GM21515 (cell line): ENCODE data around the gene CLK1.

Experiments
- ATAC-seq: cut with Tn5 transposase; IDR thresholded peaks from one replicate; pipeline ENCODE4 v1.9.1; 2021; ENCODE audit not compliant: unreplicated experiment

The CLK1 gene

GRCh38 chr2:200811333-200812121, 52.9 kb downstream of the CLK1 start, which contains the start of gene BZW1:
BZW1 (plus strand) TSS chr2:200811910; CDS start chr2:200813218, 1,308 bp downstream.
- ATAC-seq, result peak; percentile 76

- no peak for ATAC-seq
Measured at GRCh38 chr2:200810998-200811332, 53.5 kb downstream of the CLK1 start.

DNA sequence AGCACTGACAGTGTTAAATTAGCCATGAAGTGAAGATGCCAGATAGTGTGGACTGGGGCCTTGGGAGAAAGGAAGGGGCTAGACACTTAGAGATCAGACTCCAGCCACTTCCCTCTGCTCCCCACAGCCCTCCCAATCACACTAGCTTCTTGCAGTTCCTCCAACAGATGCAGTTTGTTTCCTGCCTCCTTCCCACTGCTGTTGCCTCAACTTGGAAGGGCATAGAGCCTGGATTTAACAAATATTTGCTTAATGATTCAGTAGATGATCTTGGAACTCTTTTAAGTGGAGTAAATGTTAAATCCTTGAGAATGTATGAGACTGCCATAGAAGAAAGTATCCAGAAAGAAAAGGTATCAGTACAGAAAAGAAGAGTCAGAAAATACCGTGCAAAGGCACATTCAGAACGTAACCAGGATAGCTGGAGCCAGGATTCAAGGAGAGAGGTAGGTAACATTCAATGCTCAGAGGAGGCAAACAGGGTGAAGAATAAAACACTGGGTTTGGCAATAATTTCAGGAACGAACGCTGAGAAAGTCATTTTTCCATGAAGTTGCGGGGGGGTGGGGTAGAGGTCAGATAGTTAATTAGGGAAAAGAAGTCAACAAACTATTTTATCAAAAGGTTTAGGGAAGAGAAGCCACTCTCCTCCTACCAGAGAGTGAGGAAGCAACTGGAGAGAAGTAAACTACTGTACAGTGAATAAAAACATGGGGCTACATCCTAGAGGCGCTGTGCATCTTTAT, 54.0 kb downstream of the CLK1 start:
- no peak for ATAC-seq

- no peak for ATAC-seq
Measured at GRCh38 chr2:200809506-200810251, 54.8 kb downstream of the CLK1 start.
